Glutamatergic neuron (in vitro differentiated cells): ENCODE data around the gene PNKD. TPM values are rescaled to one million over a fixed set of nuclear protein-coding genes. Genes with fewer than 3 reads are reported as not detected.

Experiments
- DNase-seq: peaks from one replicate; pipeline ENCODE4 v3.0.0; 2022
- H3K27ac Mint-ChIP-seq: one replicate; pipeline ENCODE4 v1.8.0; 2020; ENCODE audit warnings: mild to moderate bottlenecking, mixed read lengths, inconsistent platforms; ENCODE audit not compliant: unreplicated experiment
- H3K27me3 Mint-ChIP-seq: one replicate; pipeline ENCODE4 v1.8.0; 2020; ENCODE audit warnings: mild to moderate bottlenecking, moderate library complexity, mixed read lengths, inconsistent platforms; ENCODE audit not compliant: unreplicated experiment
- H3K36me3 Mint-ChIP-seq: one replicate; pipeline ENCODE4 v1.8.0; 2020; ENCODE audit warnings: mild to moderate bottlenecking, mixed read lengths, inconsistent platforms; ENCODE audit not compliant: unreplicated experiment
- H3K4me1 Mint-ChIP-seq: one replicate; pipeline ENCODE4 v1.8.0; 2020; ENCODE audit warnings: mild to moderate bottlenecking, low read depth, mixed read lengths, inconsistent platforms; ENCODE audit not compliant: unreplicated experiment
- H3K4me3 Mint-ChIP-seq: one replicate; pipeline ENCODE4 v1.8.0; 2020; ENCODE audit warnings: mild to moderate bottlenecking, mixed read lengths, inconsistent platforms; ENCODE audit not compliant: unreplicated experiment
- H3K9me3 Mint-ChIP-seq: one replicate; pipeline ENCODE4 v1.8.0; 2020; ENCODE audit warnings: mild to moderate bottlenecking, moderate library complexity, mixed read lengths, inconsistent platforms; ENCODE audit not compliant: unreplicated experiment
- CTCF ChIP-seq: fragments of 200-600 bp; sonication (generic); IDR thresholded peaks from one replicate; pipeline ENCODE4 v1.5.0; 2021; ENCODE audit not compliant: partially characterized antibody, unreplicated experiment
- total RNA-seq: library from RNA; stranded (reverse); fragmentation: NEBNext Ultra II Directional; extraction: Animal tissue kit (Norgen Biotek cat#: 25700); gene quantifications from one replicate; pipeline ENCODE4 v1.2.1, GENCODE V29; 2021; ENCODE audit not compliant: unreplicated experiment

PNKD gene
- total RNA-seq, 1 donor from 2014 or later, result 44.2 TPM

GRCh38 chr2:218276986-218277755, 6.9 kb downstream of the PNKD start:
- peaks cover 27% of the 10 kb centered on the region for H3K4me1 Mint-ChIP-seq
- peaks cover 9% of the 10 kb centered on the region for H3K9me3 Mint-ChIP-seq
- DNase-seq, result no peak
- H3K27me3 Mint-ChIP-seq, result peaks cover 10% of the 10 kb centered on the region
- no peak for TF ChIP-seq CTCF
- no peak overlapping the region for H3K27ac Mint-ChIP-seq
- H3K36me3 Mint-ChIP-seq, result no peaks in the 10 kb centered on the region
- H3K4me3 Mint-ChIP-seq, result no peak overlapping the region

DNA sequence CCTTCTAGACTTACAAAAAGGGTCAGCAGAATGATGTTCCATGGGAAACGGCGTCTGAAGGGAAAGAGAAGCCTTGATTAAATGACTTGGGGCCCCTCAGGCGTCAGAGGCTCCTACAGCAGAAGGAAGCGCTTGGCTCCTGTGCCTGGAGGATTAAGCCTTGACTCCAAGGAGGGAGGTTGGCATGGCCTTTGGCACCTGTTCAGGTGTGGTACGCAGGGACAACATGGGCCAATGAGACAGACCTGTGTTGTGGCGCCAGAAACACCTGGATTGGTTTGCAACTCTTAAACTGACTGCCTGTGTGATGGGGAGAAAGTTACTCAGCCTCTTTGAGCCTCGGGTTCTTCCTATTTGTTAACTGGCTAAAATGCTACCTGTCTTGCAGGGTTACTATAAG, 7.6 kb downstream of the PNKD start:
- Mint-ChIP-seq H3K27ac (no peak overlapping the region), H3K4me3 (no peak overlapping the region), H3K36me3 (no peaks in the 10 kb centered on the region), H3K4me1 (peaks cover 31% of the 10 kb centered on the region), H3K9me3 (peaks cover 9% of the 10 kb centered on the region), H3K27me3 (peaks cover 10% of the 10 kb centered on the region)
- DNase-seq, result no peak
- TF ChIP-seq CTCF, result no peak

GRCh38 chr2:218278531-218279360, 8.4 kb downstream of the PNKD start:
- Mint-ChIP-seq H3K9me3 (peaks cover 9% of the 10 kb centered on the region), H3K27ac (no peak overlapping the region), H3K27me3 (peaks cover 10% of the 10 kb centered on the region), H3K36me3 (no peaks in the 10 kb centered on the region), H3K4me3 (no peak overlapping the region), H3K4me1 (peaks cover 30% of the 10 kb centered on the region)
- TF ChIP-seq CTCF, result no peak
- DNase-seq, result no peak

DNA sequence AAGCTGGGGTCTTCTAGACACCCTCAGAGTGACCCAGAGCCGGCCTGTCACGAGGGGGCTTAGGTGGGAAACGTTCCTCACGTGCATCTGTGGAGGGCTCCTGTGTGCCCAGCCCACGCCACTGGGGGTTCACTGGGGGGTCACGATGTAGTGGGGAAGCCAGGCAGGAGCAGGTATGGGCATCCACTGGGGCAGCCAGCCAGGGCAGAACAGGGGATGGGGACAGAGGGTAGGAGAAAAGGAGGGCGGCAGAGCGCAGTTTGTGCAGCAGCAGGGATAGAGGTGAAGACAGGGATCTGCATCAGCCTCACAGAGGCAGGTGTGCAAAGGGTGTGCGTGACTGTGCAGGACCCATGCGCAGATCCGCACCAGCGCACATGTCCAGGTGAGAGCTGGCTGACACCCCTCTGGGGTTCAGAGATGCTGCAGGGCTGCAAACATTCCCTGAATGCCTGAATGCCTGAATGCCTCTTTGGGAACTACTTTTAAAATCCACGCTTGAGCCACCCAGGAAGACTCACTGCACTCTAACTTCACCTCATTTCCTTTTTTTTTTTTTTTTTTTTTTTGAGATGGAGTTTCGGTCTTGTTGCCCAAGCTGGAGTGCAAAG, 10.0 kb downstream of the PNKD start:
- H3K4me1 Mint-ChIP-seq, result peaks cover 16% of the 10 kb centered on the region
- peaks cover 6% of the 10 kb centered on the region for H3K27me3 Mint-ChIP-seq
- no peak overlapping the region for H3K27ac Mint-ChIP-seq
- no peak overlapping the region for H3K4me3 Mint-ChIP-seq
- no peak for TF ChIP-seq CTCF
- peaks cover 2% of the 10 kb centered on the region for H3K9me3 Mint-ChIP-seq
- DNase-seq, result no peak
- no peaks in the 10 kb centered on the region for H3K36me3 Mint-ChIP-seq
